Measurements from ENCODE around the gene SS18. TPM values are rescaled to one million over a fixed set of nuclear protein-coding genes. Genes with fewer than 3 reads are reported as not detected.

The SS18 gene
- total RNA-seq, 4 donors from 2014 or later, result 108 to 287 (median 123) TPM

GRCh38 chr18:26096852-26097251 lies 6.4 kb upstream of the SS18 start:
- H3K4me3 ChIP-seq (ENCODE audit: low read depth, poor library complexity, severe bottlenecking), result no peak overlapping the region
- intact Hi-C loops (cut with DNase I; ENCODE audit: low total_unique reads), result loop anchor here (10.0 kb wide), 1 partner anchor 128 kb away; the partner anchor contains the start of gene TAF4B
- no peak for DNase-seq (ENCODE audit: low spot score in 2 of 2)
- WGBS, 2 donors, result 47 to 94% methylated on average over 1 of the region's 1 CpG
- no peak for TF ChIP-seq CTCF (IDR thresholded peaks at IDR 0.05)
- TF ChIP-seq POLR2A (IDR thresholded peaks at IDR 0.05), result no peak

- intact Hi-C loops (cut with DNase I; ENCODE audit: low total_unique reads), result loop anchor here (10.0 kb wide), 1 partner anchor 134 kb away; the partner anchor contains the start of gene TAF4B
- TF ChIP-seq CTCF (IDR thresholded peaks at IDR 0.05), result no peak
- no peak for TF ChIP-seq POLR2A (IDR thresholded peaks at IDR 0.05)
- WGBS, 2 donors, result 2% methylated on average over 25 to 29 of the region's 29 CpGs
- H3K4me3 ChIP-seq (ENCODE audit: low read depth, poor library complexity, severe bottlenecking), result peak overlapping the region; percentile 97
- peak in 1 of 2 donors; percentile 91 for DNase-seq (ENCODE audit: low spot score in 2 of 2)
These were observed 726 bp upstream of the SS18 start for GRCh38 chr18:26091047-26091630.

GRCh38 chr18:26089293-26090129 lies 902 bp downstream of the SS18 start:
- WGBS, 2 donors, result 1 to 2% methylated on average over 19 to 27 of the region's 35 CpGs
- peak overlapping the region; percentile 97 for H3K4me3 ChIP-seq (ENCODE audit: low read depth, poor library complexity, severe bottlenecking)
- no peak for TF ChIP-seq POLR2A (IDR thresholded peaks at IDR 0.05)
- TF ChIP-seq CTCF (IDR thresholded peaks at IDR 0.05), result no peak
- no peak for DNase-seq (ENCODE audit: low spot score in 2 of 2)
- intact Hi-C loops (cut with DNase I; ENCODE audit: low total_unique reads), result loop anchor here (10.0 kb wide), 1 partner anchor 135 kb away; the partner anchor contains the start of gene TAF4B

GRCh38 chr18:26088487-26088886 lies 1.9 kb downstream of the SS18 start:
- no peak overlapping the region for H3K4me3 ChIP-seq (ENCODE audit: low read depth, poor library complexity, severe bottlenecking)
- WGBS, 2 donors, result 13 to 27% methylated on average over 3 of the region's 3 CpGs
- TF ChIP-seq POLR2A (IDR thresholded peaks at IDR 0.05), result no peak
- TF ChIP-seq CTCF (IDR thresholded peaks at IDR 0.05), result no peak
- intact Hi-C loops (cut with DNase I; ENCODE audit: low total_unique reads), result no loop called here
- no peak for DNase-seq (ENCODE audit: low spot score in 2 of 2)

GRCh38 chr18:26086959-26087358 lies 3.5 kb downstream of the SS18 start:
- intact Hi-C loops (cut with DNase I; ENCODE audit: low total_unique reads), result no loop called here
- DNase-seq (ENCODE audit: low spot score in 2 of 2), result no peak
- H3K4me3 ChIP-seq (ENCODE audit: low read depth, poor library complexity, severe bottlenecking), result no peak overlapping the region
- WGBS, 2 donors, result 85 to 94% methylated on average over 6 of the region's 6 CpGs
- no peak for TF ChIP-seq POLR2A (IDR thresholded peaks at IDR 0.05)
- no peak for TF ChIP-seq CTCF (IDR thresholded peaks at IDR 0.05)

Measured in lower leg skin (tissue), 4 donors.